B cell (primary cell): ENCODE measurements around the gene RGS6.

Experiments used
- EZH2 ChIP-seq: IDR thresholded peaks from 2 replicates; pipeline ENCODE4 v1.6.1; 2012; ENCODE audit warnings: borderline replicate concordance, low read depth, mild to moderate bottlenecking, moderate library complexity, low read length; ENCODE audit not compliant: insufficient read depth, poor library complexity, severe bottlenecking
- TF ChIP-seq, protein P1 (sequence below): fragments of 200-600 bp; IDR thresholded peaks from one replicate; pipeline ENCODE4 v1.8.0; 2022; ENCODE audit warnings: antibody characterized with exemption, mild to moderate bottlenecking

DNA sequence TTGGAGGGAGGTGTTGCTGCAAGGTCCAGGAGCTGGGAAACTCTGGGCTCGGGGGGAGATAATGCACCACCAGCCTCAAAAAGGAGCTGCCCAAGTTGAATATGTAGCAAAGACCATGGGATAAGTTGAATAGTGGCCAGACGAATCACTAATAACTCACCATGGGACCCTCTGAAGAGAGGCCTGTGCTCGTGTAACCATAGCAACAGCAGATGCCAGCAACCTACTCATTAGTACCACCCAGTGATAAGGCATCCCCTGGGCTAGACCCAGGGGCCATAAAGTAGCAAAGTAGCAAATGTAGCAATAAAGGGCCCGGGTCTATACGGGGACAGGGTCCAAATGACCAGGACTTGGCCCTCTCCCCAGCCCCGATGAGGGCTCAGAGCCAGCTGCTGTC lies 633.7 kb downstream of the RGS6 start:
- TF ChIP-seq, protein P1, sequence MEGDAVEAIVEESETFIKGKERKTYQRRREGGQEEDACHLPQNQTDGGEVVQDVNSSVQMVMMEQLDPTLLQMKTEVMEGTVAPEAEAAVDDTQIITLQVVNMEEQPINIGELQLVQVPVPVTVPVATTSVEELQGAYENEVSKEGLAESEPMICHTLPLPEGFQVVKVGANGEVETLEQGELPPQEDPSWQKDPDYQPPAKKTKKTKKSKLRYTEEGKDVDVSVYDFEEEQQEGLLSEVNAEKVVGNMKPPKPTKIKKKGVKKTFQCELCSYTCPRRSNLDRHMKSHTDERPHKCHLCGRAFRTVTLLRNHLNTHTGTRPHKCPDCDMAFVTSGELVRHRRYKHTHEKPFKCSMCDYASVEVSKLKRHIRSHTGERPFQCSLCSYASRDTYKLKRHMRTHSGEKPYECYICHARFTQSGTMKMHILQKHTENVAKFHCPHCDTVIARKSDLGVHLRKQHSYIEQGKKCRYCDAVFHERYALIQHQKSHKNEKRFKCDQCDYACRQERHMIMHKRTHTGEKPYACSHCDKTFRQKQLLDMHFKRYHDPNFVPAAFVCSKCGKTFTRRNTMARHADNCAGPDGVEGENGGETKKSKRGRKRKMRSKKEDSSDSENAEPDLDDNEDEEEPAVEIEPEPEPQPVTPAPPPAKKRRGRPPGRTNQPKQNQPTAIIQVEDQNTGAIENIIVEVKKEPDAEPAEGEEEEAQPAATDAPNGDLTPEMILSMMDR: no peak
- TF ChIP-seq EZH2: no peak
